Measurements from ENCODE around the gene LMNB1.

DNA sequence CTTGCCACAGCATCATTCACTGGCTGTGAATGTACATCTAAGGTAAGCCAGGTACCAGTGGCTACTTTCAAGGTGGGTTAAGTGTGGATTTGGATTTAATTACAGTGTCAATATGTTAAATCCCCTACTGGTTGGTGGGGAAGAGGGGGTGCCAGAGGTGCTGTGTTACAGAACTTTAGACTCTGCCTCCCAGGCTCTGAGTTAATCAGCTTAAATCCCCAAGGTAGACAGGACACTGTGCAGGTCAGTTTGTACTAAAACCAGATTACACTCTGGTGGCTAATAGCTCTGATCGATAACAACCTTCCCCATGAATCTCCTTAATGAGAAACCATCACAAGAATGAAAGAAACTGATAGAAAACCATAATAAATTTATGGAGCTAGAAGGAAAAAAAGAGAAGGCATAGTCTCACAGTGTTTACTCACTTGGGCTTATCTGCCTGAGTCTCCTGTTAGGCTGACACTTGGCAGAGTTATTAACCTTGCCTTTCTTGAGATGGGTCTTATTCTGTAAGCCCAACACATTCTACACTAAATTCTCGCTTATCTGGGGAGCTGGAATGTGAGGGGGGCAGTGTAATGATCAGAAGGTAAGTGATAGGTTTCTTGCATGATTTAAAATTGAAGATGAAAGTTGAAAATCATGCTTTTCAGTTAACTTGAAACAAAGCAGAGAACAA lies 106.8 kb downstream of the LMNB1 start:
- TF ChIP-seq, protein P1, sequence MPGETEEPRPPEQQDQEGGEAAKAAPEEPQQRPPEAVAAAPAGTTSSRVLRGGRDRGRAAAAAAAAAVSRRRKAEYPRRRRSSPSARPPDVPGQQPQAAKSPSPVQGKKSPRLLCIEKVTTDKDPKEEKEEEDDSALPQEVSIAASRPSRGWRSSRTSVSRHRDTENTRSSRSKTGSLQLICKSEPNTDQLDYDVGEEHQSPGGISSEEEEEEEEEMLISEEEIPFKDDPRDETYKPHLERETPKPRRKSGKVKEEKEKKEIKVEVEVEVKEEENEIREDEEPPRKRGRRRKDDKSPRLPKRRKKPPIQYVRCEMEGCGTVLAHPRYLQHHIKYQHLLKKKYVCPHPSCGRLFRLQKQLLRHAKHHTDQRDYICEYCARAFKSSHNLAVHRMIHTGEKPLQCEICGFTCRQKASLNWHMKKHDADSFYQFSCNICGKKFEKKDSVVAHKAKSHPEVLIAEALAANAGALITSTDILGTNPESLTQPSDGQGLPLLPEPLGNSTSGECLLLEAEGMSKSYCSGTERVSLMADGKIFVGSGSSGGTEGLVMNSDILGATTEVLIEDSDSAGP (CRISPR knock-in tag; IDR thresholded peaks at IDR 0.05; ENCODE audit: borderline replicate concordance), result no peak
- TF ChIP-seq, protein P2, sequence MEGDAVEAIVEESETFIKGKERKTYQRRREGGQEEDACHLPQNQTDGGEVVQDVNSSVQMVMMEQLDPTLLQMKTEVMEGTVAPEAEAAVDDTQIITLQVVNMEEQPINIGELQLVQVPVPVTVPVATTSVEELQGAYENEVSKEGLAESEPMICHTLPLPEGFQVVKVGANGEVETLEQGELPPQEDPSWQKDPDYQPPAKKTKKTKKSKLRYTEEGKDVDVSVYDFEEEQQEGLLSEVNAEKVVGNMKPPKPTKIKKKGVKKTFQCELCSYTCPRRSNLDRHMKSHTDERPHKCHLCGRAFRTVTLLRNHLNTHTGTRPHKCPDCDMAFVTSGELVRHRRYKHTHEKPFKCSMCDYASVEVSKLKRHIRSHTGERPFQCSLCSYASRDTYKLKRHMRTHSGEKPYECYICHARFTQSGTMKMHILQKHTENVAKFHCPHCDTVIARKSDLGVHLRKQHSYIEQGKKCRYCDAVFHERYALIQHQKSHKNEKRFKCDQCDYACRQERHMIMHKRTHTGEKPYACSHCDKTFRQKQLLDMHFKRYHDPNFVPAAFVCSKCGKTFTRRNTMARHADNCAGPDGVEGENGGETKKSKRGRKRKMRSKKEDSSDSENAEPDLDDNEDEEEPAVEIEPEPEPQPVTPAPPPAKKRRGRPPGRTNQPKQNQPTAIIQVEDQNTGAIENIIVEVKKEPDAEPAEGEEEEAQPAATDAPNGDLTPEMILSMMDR (CRISPR knock-in tag; IDR thresholded peaks at IDR 0.05), result no peak
- no peak for TF ChIP-seq JUN (CRISPR knock-in tag; IDR thresholded peaks at IDR 0.05)
- no peak for TF ChIP-seq POLR2A (IDR thresholded peaks at IDR 0.05; ENCODE audit: insufficient read depth in 1 of 2, low read depth in 2 of 2, low read length in 2 of 2)
- no peak for TF ChIP-seq SMARCE1 (IDR thresholded peaks at IDR 0.05; ENCODE audit: borderline replicate concordance)
